Activated T-cell treated with anti-CD3 and anti-CD28 coated beads for 1 hour (primary cell): Measurements from ENCODE around the gene CBARP.
A peak's percentile ranks its signal among the peaks of the same experiment; 100 is the strongest.

ENCODE experiments used
- DNase-seq: peaks from one replicate; pipeline ENCODE4 v3.0.0-alpha.2; 2020; ENCODE audit warnings: low read depth

The CBARP gene

DNA sequence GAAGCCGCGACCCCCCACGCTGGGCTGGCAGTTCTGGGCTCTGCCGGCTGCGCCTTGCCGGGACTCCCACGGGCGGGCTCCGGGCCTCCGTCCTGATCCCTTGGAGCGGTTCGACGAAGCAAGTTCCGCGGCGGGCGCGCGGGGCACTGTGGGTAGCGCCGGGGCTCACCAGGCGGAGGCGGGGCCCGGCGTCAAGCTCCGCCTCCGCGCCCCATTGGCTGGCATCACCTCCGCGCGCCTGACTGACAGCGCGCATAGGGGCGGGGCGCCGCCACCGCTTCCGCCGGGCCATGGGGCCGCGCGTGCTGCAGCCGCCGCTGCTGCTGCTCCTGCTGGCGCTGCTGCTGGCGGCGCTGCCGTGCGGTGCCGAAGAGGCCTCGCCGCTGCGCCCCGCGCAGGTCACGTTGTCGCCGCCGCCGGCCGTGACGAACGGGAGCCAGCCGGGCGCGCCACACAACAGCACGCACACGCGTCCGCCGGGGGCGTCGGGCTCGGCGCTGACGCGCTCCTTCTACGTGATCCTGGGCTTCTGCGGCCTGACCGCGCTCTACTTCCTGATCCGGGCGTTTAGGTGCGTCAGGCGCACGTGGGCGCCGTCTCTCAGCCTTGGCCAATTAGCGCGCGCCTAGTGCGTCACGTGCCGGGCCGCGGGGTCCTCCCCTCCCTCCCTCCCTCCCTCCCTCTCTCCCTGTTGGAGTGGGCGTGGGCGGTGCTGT, 37.6 kb upstream of the CBARP start, which contains the start of gene FAM174C:
Gene FAM174C (plus strand): TSS at position 271 of the 716 bp plus-strand sequence. CDS start 20 bp downstream, at position 291.
- DNase-seq = peak; percentile 94

DNA sequence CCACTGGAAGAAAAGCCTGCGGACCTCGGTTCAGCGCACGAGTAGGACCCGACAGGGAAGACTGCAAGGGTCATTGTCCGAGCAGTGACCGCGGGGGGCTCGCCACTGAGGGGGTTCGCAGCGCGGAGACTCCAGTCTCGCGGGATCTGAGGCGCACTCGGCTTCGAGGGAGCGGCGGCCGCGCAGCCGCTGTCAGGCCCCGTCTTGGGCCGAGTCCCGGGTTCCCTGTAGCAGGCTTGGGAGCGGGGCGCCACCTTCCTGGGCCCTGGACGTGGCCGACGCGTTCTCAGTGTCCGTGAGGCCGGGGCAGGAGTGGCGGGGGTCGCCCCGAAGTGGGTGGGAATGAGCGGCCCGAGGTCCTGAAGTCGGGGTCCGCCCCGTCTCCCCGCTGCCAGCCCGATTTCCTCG, 37.1 kb upstream of the CBARP start:
- no peak for DNase-seq

DNA sequence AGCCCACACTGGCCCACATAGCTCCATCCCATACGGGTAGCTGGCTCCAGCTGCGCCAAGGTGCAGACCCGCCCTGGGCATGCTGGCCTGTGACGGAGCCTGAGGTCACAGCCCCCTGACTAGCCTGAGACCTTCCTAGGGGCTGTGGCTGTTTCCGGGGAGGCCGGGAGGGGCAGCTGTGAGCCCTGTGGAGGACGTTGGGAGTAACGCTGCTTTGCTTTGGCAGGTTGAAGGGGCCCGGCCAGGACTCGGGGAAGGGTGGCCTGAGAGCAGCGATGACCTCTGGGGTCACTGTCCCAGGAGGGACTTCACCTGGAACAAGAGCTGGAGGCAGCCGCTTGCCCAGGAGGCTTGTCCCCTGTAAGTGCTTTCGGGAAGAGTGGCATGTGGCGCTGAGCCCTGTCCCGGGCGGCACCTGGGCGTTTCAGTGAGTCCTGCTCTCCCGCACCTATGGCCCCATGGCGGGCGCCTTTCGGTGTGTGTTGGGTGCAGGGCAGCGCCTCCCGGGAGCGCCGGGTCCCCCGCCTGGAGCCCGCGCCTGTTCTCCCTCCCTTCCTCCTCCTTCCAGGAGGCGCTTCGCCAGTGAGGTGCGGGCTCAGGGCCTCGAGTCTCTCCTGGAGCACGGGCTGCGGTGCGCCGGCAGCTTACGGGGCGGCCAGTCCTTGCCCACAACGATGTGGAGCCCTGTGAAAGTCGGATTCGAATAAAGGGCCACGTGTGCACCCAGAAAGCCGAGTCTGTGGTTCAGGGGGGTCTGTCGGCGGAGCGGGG, 36.5 kb upstream of the CBARP start:
- DNase-seq = no peak

DNA sequence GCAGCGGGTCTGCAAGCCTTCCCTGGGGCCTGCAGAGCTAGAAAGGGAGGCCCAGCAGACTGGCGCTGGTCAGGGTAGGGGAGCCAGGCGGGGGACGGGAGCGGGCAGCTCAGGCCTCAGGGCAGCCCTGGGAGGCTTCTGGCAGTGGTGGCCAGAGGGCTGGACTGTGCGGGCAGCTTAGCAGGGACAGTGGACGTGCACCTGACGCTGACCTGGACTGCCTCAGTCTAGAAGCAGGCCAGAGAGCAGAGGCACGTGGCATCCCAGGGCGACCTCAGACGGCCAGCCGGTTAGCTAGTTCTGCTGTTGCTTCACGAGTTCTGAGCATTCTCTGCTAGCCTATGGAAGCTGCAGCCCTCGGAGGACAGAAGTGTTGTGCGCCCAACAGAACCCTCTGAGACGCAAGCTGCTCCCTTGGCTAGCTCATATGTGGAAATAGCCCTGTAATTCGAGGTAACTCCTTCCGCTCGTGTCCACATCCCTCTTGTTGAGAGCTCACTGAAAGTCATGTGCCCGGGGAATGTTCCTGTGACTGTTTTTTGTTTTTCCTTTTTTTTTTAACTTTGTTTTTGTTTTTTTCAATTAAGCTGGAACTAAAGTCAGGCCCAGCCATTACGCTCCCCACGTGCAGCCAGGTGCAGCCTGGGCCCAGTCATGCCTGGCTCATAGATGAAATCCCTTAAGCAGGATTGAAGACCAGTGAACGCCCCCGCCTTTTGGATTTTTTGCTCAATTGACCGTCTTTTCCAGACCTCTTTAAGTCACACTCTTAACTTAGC, 35.6 kb upstream of the CBARP start:
- DNase-seq = no peak

DNA sequence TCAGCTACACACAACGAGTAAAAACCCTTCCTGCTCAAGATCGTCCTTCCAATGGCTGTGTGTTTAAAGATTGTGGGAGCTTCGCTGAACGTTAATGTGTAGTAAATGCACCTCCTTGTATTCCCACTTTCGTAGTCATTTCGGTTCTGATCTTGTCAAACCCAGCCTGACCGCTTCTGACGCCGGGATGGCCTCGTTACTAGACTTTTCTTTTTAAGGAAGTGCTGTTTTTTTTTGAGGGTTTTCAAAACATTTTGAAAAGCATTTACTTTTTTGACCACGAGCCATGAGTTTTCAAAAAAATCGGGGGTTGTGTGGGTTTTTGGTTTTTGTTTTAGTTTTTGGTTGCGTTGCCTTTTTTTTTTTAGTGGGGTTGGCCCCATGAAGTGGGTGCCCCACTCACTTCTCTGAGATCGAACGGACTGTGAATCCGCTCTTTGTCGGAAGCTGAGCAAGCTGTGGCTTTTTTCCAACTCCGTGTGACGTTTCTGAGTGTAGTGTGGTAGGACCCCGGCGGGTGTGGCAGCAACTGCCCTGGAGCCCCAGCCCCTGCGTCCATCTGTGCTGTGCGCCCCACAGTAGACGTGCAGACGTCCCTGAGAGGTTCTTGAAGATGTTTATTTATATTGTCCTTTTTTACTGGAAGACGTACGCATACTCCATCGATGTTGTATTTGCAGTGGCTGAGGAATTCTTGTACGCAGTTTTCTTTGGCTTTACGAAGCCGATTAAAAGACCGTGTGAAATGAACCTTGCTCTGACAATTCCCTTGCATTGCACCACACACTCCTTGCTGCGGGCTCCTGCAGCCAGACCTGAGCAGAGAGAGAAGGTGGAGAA, 34.8 kb upstream of the CBARP start:
- DNase-seq = no peak

DNA sequence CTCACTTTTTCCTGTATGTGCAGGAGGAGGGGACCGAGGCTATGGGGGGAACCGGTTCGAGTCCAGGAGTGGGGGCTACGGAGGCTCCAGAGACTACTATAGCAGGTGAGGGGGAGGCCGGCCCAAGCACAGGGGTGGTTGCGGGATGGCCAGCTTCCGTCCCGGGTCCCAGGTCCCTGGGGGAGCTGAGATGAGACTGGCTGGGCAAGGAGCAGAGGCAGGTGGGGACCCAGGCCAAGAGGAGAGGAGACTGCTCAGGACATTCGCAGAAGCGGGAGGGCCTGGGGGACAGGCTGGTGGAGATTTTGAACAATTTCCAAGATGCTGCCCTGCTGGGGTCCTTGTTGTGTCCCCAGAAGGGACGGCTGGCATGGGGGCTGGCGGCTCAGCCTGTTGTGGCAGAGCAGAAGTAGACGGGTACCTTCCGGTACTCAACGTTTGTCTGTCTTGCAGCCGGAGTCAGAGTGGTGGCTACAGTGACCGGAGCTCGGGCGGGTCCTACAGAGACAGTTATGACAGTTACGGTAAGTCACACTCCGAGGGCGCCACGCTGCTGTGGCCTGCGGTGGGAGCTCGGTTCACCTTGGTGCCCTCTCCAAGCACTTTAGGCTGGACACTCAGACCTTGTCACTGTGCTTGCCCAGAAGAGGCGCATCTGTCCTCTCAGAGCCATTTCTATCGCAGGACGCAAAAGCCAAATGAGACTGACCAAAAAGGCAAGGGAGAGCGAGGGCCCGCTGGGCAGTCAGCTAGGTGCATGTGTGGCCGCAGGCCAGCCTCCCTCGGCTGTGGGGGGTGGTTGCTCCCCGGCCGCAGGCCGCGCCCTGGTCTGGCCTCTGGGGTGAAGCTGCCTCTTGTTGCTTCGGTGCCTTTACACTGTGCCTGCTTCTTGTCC, 34.0 kb upstream of the CBARP start:
- no peak for DNase-seq

DNA sequence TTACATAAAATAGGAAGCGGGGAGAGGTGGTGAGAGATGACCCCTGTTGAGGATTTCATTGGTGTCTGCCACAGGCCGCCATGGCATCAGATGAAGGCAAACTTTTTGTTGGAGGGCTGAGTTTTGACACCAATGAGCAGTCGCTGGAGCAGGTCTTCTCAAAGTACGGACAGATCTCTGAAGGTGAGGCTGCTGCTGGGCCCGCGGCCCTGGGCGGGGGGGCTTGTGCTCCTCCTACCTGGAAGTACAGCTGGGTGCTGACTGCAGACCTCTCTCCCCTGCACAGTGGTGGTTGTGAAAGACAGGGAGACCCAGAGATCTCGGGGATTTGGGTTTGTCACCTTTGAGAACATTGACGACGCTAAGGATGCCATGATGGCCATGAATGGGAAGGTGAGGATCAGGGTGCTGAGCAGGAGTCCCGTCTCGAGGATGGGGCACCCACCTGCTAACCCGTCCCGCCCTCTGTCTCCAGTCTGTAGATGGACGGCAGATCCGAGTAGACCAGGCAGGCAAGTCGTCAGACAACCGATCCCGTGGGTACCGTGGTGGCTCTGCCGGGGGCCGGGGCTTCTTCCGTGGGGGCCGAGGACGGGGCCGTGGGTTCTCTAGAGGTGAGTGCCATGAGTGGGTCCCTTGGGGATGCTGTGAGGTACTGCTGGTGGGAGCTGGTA, 33.2 kb upstream of the CBARP start:
- no peak for DNase-seq

DNA sequence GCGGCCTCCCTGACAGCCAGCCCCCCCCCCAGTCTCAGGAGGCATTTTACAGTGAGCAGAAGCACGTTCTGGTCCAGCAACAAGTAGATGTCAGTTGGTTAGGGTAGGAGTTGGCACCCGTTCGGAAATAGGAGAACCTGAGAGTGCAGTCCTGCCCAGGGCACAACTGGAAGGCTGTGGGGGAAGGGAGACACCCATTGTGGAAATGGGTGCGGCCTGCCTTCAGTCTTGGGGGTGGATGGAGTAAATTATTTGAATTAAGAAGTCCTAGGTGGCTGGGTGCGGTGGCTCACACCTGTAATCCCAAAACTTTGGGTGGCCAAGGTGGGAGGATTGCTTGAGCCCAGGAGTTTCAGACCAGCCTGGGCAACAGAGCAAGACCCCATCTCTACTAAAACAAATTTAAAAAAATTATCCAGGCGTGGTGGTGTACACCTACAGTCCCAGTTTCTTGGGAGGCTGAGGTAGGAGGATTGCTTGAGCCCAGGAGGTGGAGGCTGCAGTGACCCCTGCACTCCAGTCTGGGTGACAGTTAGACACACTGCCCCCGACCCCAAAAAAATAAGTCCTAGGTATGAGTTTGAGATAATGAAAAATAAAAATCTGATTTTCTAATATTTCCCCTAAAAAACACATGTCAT, 32.5 kb upstream of the CBARP start:
- DNase-seq = no peak

DNA sequence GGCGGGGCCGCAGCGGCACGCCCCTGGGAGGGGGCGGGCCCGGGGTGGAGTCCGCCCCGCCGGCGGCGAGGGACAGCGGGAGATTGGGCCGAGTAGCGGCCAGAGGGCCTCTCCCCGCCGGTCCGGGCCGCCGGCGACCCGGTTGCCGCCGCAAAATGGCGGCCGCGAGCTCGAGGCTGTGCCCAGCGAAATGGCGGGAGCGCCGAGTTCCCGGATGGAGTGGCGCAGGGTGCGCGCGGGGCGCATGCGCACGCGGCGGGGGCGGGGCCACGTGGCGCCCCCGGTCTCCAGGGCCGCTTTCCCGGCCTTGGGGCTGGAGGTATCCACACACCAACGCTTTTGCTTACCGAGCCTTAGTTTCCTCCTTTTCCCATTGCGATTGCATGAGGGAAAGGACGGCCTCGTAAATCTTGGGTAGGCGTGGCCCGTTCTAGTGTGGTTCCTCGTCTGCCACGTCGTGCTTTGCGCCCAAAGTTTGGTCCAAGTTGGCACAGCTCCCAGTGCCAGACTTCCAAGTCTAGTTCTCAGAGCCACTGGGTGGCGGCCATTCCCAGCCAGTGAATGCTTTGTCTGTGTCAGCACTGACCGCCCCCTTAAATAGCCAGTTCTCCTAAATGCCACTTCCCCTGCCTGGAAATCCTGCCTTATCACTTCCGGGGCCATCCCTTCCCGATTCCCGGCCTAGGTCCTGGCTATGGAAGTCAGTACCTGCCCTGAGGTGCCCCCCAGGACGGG, 31.8 kb upstream of the CBARP start:
- DNase-seq = peak; percentile 81

DNA sequence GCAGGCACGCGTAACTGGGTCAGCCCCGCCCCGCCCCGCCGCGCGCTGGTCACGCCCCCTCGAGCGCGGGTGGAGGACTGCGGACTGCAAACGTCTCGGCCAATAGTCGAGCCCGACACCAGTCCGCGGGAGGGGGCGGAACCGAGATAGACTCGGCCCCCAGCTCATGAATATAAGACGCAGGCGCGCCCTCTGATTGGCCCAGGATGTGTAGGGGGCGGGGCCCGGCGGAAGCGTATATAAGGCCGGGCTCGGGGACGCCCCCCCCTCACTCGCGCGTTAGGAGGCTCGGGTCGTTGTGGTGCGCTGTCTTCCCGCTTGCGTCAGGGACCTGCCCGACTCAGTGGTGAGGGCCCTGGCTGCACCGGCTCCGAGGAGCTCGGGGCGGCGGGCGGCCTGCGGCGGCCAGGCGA, 31.3 kb upstream of the CBARP start, which contains the start of gene CIRBP:
Gene CIRBP (plus strand): TSS at position 268 of the 413 bp plus-strand sequence. CDS start 1,602 bp downstream, outside the sequence.
- DNase-seq = peak; percentile 99

DNA sequence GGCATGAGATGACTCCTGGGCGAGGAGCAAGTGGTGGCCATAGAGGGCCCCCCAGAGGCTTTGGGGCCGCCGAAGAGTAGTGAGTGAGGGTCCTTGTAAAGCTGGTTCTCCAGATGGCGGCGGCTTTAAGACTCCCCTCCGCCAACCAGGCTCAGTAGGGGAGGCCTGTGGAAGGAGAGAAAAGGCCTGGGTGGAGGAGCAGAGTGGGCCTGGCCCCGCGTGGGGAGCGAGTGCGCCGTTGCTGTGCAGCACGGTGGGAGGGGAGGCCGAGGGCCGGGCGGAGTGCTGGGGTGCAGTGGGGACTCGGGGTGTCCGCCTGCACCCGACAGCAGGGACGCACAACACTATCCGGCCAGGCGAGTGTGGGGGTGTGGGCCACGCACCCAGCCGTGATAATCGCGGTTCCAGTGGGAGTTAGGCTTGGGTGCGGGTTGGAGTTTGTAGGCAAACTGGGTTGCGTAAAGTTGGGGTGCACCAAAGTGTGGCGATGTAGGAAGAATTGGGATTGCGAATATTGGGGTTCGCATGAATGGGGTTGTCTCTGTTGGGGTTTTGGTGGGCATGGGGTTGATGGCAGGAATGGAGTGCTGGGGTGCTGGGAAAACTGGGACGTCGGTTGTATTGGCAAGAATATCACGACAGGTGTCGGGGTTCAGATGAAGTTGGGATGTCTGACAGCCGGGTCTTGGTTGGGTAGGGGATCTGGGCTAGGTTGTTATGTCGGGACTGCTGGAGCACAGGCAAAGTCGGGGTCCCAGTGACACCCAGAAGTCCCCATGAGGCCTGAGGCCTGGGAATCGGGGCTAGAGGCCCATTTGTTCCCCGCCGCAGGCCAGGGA, 30.6 kb upstream of the CBARP start:
- no peak for DNase-seq

DNA sequence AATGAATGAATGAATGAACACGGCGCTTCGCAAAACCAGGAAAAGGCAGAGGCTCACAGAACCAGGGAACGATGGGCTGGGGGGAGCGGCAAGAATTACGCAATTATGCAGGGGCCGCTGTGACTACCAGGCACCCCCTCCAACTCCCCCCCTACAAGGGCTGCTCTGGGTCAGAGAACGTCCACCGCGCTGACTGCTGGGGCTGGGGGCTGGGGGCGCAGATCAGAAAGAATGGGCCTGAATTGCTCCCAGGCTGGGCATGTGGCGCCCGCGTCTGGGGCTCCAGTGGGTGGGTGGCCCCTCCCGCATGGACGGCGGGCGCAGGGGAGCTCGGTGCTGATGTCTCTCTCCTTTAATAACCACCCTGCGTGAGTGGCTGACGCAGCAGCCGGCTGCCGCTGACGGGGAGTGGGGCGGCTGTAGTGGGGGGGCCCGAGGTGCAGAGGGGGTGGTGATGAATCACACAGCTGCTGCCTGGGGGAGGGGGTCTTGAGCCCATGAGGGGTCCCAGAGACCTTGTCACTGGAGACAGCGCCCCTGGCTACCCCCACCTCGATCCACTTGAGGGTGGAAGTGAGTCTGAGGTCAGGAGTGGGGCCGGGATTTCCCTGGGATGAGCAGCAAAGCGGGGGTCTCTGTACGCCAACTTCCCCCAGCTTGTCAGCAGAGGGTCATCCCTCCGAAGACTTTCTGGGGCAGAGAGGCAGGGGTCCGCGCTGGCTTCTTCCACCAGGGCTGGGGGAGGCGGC, 29.8 kb upstream of the CBARP start:
- no peak for DNase-seq

DNA sequence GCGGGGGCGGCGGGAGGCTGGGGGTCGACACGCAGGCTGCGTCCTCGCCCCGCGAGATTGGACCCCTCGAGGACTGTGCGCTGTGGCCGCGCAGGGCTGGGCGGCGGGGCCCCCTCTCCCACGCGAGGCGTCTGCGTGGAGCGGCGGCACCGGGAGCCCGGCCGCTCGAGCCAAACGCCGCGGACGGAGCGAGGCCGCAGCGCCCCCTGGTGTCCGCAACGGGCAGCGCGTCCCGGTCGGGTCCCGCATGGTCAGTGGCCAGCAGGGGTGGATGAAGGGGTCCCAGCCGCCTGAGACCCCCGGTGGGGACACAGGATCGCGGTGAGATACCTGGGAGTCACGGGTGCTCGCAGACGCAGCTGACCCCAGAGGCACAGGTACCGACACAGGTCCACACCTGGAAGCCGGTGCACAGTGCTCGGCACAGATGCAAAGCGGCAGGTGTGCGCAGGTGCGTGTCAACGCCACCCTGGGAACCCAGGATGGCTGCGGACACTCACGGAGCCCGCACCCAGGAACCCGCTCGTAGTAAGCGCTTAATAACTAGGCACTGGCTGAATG, 29.2 kb upstream of the CBARP start:
- DNase-seq = peak; percentile 62

DNA sequence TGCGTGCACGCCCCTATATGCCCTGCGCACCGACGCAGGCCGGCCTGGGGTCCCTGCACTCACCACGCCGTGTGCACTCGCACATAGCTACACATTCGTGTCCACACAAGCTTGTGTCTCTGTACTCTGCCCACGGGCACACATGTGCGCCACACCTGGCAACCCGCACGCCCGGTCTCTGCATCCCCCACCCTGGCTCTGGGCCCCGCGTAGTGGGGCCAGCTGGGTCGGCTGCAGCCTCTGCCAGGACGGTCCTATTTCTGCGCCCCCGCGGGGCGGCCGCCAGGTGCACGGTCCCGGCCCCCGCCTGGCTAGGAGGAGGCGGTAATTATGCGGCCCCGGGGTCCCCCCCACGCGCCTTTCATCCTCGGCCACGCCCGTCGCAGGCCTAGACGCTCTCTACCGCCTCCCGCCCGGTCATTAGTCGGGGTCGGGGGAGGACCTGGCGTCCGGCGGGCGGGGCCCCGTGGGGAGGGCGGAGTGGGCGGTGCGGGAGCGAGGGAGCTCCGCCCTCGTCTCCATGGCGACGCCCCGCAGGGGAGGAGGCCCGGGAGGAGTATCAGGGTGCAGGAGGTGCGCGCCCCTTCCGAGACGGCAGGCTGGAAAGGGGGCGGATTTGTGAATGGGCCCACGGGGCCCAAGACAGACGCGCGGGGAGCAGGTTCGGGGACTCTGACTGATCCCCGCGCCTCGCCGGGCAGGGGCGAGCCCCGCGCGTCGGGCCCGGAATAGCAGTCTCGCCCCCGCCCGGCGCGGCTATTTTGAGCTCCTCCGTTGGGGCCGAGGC, 28.5 kb upstream of the CBARP start:
- DNase-seq = peak; percentile 75

DNA sequence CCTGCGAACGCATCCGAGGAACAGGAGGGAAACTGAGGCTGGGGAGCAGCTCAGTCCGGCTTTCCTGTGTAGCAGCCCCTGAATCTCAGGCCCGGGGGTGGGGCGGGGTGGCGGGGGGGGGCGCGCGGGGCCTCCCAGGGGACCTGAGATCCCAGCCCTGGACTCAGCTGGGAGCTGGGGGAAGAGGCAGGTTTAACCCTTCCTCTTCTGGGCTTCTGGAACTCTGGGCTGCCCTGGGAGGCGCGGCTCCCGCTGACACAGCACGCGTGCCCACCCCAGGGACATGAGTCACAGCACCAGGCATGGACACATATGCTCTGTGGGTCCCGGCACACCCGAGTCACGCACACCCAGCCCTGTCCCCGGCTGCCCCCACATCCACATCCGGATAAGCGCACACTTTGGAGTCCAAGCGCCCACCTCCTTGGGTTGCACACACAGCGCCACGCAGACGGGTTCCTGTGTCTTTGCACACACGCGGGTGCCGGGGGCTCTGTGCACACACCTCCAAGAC, 27.9 kb upstream of the CBARP start:
- no peak for DNase-seq
